ENCODE results near the gene RCN2.
"Not testable (repeated sequence)": the region's sequence is repeated elsewhere in the genome, so short reads cannot be mapped to it uniquely, and the experiment has no call there.

The RCN2 gene, protein sequence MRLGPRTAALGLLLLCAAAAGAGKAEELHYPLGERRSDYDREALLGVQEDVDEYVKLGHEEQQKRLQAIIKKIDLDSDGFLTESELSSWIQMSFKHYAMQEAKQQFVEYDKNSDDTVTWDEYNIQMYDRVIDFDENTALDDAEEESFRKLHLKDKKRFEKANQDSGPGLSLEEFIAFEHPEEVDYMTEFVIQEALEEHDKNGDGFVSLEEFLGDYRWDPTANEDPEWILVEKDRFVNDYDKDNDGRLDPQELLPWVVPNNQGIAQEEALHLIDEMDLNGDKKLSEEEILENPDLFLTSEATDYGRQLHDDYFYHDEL

GRCh38 chr15:76931397-76932134 is at the start of gene RCN2:
Gene RCN2, plus strand, starts transcription at chr15:76931749. Its CDS starts 93 bp downstream, at chr15:76931842.
- TF ChIP-seq, protein P1, sequence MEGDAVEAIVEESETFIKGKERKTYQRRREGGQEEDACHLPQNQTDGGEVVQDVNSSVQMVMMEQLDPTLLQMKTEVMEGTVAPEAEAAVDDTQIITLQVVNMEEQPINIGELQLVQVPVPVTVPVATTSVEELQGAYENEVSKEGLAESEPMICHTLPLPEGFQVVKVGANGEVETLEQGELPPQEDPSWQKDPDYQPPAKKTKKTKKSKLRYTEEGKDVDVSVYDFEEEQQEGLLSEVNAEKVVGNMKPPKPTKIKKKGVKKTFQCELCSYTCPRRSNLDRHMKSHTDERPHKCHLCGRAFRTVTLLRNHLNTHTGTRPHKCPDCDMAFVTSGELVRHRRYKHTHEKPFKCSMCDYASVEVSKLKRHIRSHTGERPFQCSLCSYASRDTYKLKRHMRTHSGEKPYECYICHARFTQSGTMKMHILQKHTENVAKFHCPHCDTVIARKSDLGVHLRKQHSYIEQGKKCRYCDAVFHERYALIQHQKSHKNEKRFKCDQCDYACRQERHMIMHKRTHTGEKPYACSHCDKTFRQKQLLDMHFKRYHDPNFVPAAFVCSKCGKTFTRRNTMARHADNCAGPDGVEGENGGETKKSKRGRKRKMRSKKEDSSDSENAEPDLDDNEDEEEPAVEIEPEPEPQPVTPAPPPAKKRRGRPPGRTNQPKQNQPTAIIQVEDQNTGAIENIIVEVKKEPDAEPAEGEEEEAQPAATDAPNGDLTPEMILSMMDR (conservative IDR thresholded peaks at IDR 0.05) = 0 out of 2 replicates have a peak, but pooled peaks have one; percentile 5
- peak within 1 kb of the TSS; percentile 92 for H3K27ac ChIP-seq

GRCh38 chr15:76885212-76885611 is 46.3 kb upstream of the RCN2 start:
- TF ChIP-seq, protein P1 (conservative IDR thresholded peaks at IDR 0.05) = no peak
- H3K27ac ChIP-seq = no peak overlapping the region

DNA sequence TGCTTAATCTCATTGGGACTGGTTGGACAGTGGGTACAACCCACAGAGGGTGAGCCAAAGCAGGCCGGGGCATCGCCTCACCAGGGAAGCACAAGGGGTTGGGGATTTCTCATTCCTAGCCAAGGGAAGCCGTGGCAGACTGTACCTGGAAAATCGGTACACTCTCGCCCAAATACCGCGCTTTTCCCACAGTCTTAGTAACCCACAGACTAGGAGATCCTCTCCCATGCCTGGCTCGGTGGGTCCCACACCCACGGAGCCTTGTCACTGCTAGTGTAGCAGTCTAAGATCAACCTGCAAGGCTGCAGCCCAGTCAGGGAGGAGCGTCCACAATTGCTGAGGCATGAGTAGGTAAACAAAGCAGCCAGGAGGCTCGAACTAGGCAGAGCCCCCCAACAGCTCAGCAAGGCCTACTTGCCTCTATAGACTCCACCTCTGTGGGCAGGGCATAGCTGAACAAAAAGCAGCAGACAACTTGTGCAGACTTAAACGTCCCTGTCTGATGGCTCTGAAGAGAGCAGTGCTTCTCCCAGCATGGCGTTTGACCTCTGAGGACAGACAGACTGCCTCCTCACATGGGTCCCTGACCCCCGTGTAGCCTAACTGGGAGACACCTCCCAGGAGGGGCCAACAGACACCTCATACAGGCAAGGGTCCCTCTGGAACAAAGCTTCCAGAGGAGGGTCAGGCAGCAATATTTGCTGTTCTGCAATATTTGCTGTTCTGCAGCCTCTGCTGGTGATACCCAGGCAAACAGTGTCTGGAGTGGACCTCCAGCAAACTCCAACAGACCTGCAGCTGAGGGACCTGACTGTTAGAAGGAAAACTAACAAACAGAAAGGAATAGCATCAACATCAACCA is 44.0 kb upstream of the RCN2 start:
- peak overlapping the region; percentile 58 for H3K27ac ChIP-seq

GRCh38 chr15:76892836-76893235 is 38.7 kb upstream of the RCN2 start:
- not testable (repeated sequence) for H3K27ac ChIP-seq

DNA sequence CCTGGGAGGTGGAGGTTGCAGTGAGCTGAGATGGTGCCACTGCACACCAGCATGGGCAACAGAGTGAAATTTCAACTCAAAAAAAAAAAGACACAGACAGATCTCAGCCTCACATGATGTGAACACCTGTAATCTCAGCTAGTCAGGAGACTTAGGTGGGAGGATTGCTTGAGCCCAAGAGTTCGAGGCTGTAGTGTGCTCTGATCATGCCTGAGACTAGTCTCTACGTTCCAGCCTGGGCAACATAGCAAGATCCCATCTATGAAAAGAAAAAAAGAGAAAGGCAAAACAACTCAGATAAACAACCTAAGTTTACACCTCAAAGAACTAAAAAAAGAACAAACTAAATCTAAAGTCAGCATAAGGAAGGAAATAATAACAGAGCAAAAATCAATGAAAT is 37.4 kb upstream of the RCN2 start:
- H3K27ac ChIP-seq = no peak overlapping the region
- TF ChIP-seq, protein P1 (conservative IDR thresholded peaks at IDR 0.05) = no peak

- peak overlapping the region; percentile 32 for H3K27ac ChIP-seq
- TF ChIP-seq, protein P1 (conservative IDR thresholded peaks at IDR 0.05) = no peak
Observed at GRCh38 chr15:76898102-76898501, 33.4 kb upstream of the RCN2 start.

GRCh38 chr15:76899176-76899930 is 32.2 kb upstream of the RCN2 start:
- not testable (repeated sequence) for H3K27ac ChIP-seq

GRCh38 chr15:76899931-76900310 is 31.6 kb upstream of the RCN2 start:
- not testable (repeated sequence) for H3K27ac ChIP-seq

DNA sequence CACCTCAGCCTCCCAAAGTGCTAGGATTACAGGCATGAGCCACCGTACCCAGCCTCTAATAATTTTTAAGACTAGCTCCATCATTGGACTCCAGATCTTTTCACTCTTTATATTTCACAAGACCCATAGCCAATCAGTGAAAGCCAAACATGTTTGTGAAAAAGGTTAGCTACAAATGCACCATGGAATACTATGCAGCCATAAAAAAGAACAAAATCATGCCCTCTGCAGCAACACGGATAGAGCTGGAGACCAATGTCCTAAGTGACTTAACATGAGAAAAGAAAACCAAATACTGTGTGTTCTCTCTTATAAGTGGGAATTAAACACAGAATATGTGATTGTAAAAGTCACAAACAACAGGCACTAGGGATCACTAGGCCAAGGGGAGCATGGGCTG is 29.6 kb upstream of the RCN2 start:
- H3K27ac ChIP-seq = no peak overlapping the region
- TF ChIP-seq, protein P1 (conservative IDR thresholded peaks at IDR 0.05) = no peak

All from VCaP (cell line).